BJ (cell line): ENCODE results near the gene COPB1. TPM values are rescaled to one million over a fixed set of nuclear protein-coding genes. Genes with fewer than 3 reads are reported as not detected.
"Not testable (repeated sequence)": the region's sequence is repeated elsewhere in the genome, so short reads cannot be mapped to it uniquely, and the experiment has no call there.

Experiments
- CTCF ChIA-PET: fragments of 350-600 bp; formaldehyde crosslinking; extraction: SDS; loops from one replicate; lab custom pipeline; 2021; ENCODE audit warnings: antibody characterized with exemption, inconsistent platforms; lab: Yijun Ruan, JAX
- POLR2A ChIA-PET: fragments of 300-600 bp; sonication (Branson Sonifier 250); formaldehyde crosslinking; extraction: SDS; loops from one replicate; lab custom pipeline; 2021; ENCODE audit warnings: antibody characterized with exemption; lab: Charles Lee
- DNase-seq: peaks from one replicate; pipeline ENCODE4 v3.0.0-alpha.2; 2011; ENCODE audit warnings: low read depth
- H3K27me3 ChIP-seq: 2 replicates; pipeline ENCODE4 v1.6.0; 2011; ENCODE audit warnings: low read length; ENCODE audit not compliant: control insufficient read depth, insufficient read depth
- H3K36me3 ChIP-seq: 2 replicates; pipeline ENCODE4 v1.5.1; 2011; ENCODE audit warnings: low read length; ENCODE audit not compliant: control insufficient read depth, insufficient read depth
- H3K4me3 ChIP-seq: 2 replicates; pipeline ENCODE4 v1.5.1; 2011; ENCODE audit warnings: low read depth, mild to moderate bottlenecking, control low read depth, low read length
- CTCF ChIP-seq: IDR thresholded peaks from 2 replicates; pipeline ENCODE4 v1.5.1; 2011; ENCODE audit warnings: low read depth, mild to moderate bottlenecking, control low read depth, inconsistent platforms, low read length, moderate library complexity; ENCODE audit not compliant: insufficient read depth
- polyA plus RNA-seq: library from polyadenylated mRNA; depleted of rRNA; stranded (reverse); fragments of >200 nt; gene quantifications from 2 replicates; pipeline ENCODE4 v1.2.3, GENCODE V29; 2011

Gene COPB1
- polyA plus RNA-seq, 1 experiment, result 120 TPM

GRCh38 chr11:14538271-14538925 is 38.8 kb upstream of the COPB1 start:
- Histone ChIP-seq H3K36me3 (no peaks in the 10 kb centered on the region), H3K4me3 (no peak overlapping the region), H3K27me3 (peaks cover 2% of the 10 kb centered on the region; the same call in 1 of the 2 replicates)
- ChIA-PET CTCF (interaction anchor here (0.6 to 1.2 kb wide), 2 partner anchors 11 to 367 kb away, joined by 3 read pairs; no protein-coding TSS in a partner anchor), POLR2A (no interaction called here)
- no peak for TF ChIP-seq CTCF
- DNase-seq, result no peak

- no peak for DNase-seq
- ChIA-PET CTCF (interaction anchor here (0.8 to 1.0 kb wide), 3 partner anchors 11 to 371 kb away, joined by 3 to 5 read pairs (median 4); partner anchors contain the start of gene CYP2R1), POLR2A (no interaction called here)
- peaks cover 2% of the 10 kb centered on the region; the same call in 1 of the 2 replicates for H3K27me3 ChIP-seq
- no peaks in the 10 kb centered on the region for H3K36me3 ChIP-seq
- TF ChIP-seq CTCF, result peak; percentile 83
- H3K4me3 ChIP-seq, result no peak overlapping the region
These were observed 37.6 kb upstream of the COPB1 start for GRCh38 chr11:14537134-14537599.

DNA sequence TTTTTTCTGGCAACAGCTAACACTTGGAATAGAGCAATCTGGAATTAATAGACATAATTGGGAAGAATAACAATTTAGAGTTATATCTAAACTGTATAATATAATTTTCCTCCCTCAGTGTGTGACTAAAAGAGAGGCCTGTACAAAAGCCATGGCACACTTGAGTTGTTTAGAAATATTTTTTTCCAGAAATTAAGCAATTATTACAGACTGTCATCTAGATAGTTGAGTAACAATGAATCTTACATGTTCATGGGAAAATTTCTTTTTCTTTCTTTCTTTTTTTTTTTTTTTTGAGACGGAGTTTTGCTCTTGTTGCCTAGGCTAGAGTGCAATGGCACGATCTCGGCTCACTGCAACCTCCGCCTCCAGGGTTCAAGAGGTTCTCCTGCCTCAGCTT is 35.6 kb upstream of the COPB1 start:
- H3K36me3 ChIP-seq, DNase-seq, H3K4me3 ChIP-seq, H3K27me3 ChIP-seq, POLR2A ChIA-PET: not testable (repeated sequence)
- CTCF ChIA-PET, result interaction anchor here (0.6 to 1.1 kb wide), 2 partner anchors 16 to 23 kb away, joined by 3 to 4 read pairs; no protein-coding TSS in a partner anchor

DNA sequence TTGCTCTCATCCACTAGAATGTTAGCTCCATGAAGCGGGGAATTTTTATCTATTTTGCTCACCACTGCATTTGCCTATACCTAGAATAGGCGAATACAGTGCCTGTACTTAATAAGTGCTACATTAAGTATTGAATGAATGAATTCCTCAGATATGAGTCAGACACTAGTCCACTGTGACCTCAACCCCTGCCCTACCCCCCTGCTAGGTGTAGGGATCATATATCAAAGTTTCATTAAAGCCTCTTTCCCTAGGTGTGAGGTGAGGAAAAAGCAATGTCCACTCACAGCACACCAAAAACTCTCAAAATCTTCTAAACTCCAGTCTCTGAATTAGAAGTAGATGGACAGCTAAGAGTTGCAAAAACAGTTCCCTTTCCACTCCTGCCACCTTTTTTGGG is 30.3 kb upstream of the COPB1 start:
- Histone ChIP-seq H3K27me3 (no peaks in the 10 kb centered on the region), H3K4me3 (no peak overlapping the region), H3K36me3 (no peaks in the 10 kb centered on the region)
- no peak for DNase-seq
- ChIA-PET POLR2A (no interaction called here), CTCF (interaction anchor here (0.7 kb wide), 1 partner anchor 389 kb away, joined by 3 read pairs; no protein-coding TSS in a partner anchor)
- no peak for TF ChIP-seq CTCF

DNA sequence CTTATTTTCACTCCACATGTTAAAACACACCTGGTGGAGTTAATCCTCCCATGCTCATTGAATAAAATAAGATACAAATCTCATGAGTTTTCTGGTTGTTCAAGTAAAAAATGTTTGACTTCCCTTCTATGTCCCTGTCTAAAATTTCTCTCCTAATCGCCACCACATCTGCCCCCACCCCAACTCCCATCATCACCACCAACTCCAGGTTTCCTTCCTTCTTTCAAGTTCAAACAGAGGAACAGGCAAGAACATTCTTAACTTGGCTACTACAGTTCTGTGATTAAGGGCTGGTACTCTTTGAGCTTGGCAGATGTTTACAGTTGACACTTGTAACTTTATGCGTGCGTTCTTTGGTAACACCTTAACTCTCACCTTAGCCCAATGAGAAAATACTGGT is 29.7 kb upstream of the COPB1 start:
- H3K36me3 ChIP-seq, result no peaks in the 10 kb centered on the region
- no peak overlapping the region for H3K4me3 ChIP-seq
- no peaks in the 10 kb centered on the region for H3K27me3 ChIP-seq
- CTCF ChIA-PET, result interaction anchor here (0.7 kb wide), 1 partner anchor 389 kb away, joined by 3 read pairs; no protein-coding TSS in a partner anchor
- no peak for TF ChIP-seq CTCF
- POLR2A ChIA-PET, result no interaction called here
- no peak for DNase-seq
